Measurements from ENCODE around the gene DNAAF5.

GRCh38 chr7:774161-775109, 47.9 kb downstream of the DNAAF5 start:
- TF ChIP-seq BCL6 (CRISPR knock-in tag; IDR thresholded peaks at IDR 0.05) (no peak), LARP7 (IDR thresholded peaks at IDR 0.05) (no peak), ARID3A (IDR thresholded peaks at IDR 0.05; ENCODE audit: borderline replicate concordance, low read depth, low read length) (no peak), REST (IDR thresholded peaks at IDR 0.05; ENCODE audit: borderline replicate concordance) (peak; percentile 57; the same call in 1 of the 2 replicates), REST (CRISPR knock-in tag; IDR thresholded peaks at IDR 0.05; ENCODE audit: low read depth) (no peak), POLR2AphosphoS5 (IDR thresholded peaks at IDR 0.05; ENCODE audit: control insufficient read depth, insufficient read depth, low read depth, low read length) (no peak), SP2 (IDR thresholded peaks at IDR 0.05; ENCODE audit: extremely low read depth, low read depth, low read length, poor library complexity, severe bottlenecking) (no peak), ZKSCAN8 (CRISPR knock-in tag; IDR thresholded peaks at IDR 0.05) (no peak)
- TF ChIP-seq, protein P1, sequence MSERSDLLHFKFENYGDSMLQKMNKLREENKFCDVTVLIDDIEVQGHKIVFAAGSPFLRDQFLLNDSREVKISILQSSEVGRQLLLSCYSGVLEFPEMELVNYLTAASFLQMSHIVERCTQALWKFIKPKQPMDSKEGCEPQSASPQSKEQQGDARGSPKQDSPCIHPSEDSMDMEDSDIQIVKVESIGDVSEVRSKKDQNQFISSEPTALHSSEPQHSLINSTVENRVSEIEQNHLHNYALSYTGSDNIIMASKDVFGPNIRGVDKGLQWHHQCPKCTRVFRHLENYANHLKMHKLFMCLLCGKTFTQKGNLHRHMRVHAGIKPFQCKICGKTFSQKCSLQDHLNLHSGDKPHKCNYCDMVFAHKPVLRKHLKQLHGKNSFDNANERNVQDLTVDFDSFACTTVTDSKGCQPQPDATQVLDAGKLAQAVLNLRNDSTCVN (CRISPR knock-in tag; IDR thresholded peaks at IDR 0.05): no peak

Data from K562 (cell line).